Smooth muscle cell (in vitro differentiated cells): ENCODE data around the gene KCNE4. TPM values are rescaled to one million over a fixed set of nuclear protein-coding genes. Genes with fewer than 3 reads are reported as not detected.

Experiments
- DNase-seq: peaks from one replicate; lab custom pipeline; 2025; ENCODE audit not compliant: unreplicated experiment; lab: John Stamatoyannopoulos, UW
- H2AFZ ChIP-seq: fragments of 200-600 bp; sonication (generic); 2 replicates; pipeline ENCODE4 v1.6.0; 2016; ENCODE audit warnings: antibody characterized with exemption, low read depth, mild to moderate bottlenecking
- H3F3A ChIP-seq: fragments of 200-600 bp; sonication (generic); 2 replicates; pipeline ENCODE4 v1.6.0; 2017; ENCODE audit warnings: antibody characterized with exemption, low read depth
- H3K27ac ChIP-seq: fragments of 200-600 bp; sonication (generic); 2 replicates; pipeline ENCODE4 v1.5.1; 2016; ENCODE audit warnings: low read depth, mild to moderate bottlenecking
- H3K27me3 ChIP-seq: fragments of 200-600 bp; sonication (generic); 2 replicates; pipeline ENCODE4 v1.6.1; 2016; ENCODE audit warnings: low read depth, mild to moderate bottlenecking
- H3K36me3 ChIP-seq: fragments of 200-600 bp; sonication (generic); 2 replicates; pipeline ENCODE4 v1.5.1; 2016; ENCODE audit warnings: low read depth
- H3K4me1 ChIP-seq: fragments of 200-600 bp; sonication (generic); 2 replicates; pipeline ENCODE4 v1.5.1; 2016; ENCODE audit warnings: low read depth
- H3K4me2 ChIP-seq: fragments of 200-600 bp; sonication (generic); 2 replicates; pipeline ENCODE4 v1.6.0; 2016; ENCODE audit warnings: mild to moderate bottlenecking
- H3K4me3 ChIP-seq: fragments of 200-600 bp; sonication (generic); 2 replicates; pipeline ENCODE4 v1.5.1; 2016; ENCODE audit warnings: mild to moderate bottlenecking
- H3K79me2 ChIP-seq: fragments of 200-600 bp; sonication (generic); 2 replicates; pipeline ENCODE4 v1.6.0; 2016; ENCODE audit warnings: low read depth, mild to moderate bottlenecking
- H3K9ac ChIP-seq: fragments of 200-600 bp; sonication (generic); 2 replicates; pipeline ENCODE4 v1.6.0; 2016; ENCODE audit warnings: low read depth
- H3K9me3 ChIP-seq: fragments of 200-600 bp; sonication (generic); replicated peaks from 2 replicates; pipeline ENCODE4 v1.5.1; 2016; ENCODE audit warnings: low read depth
- H4K20me1 ChIP-seq: fragments of 200-600 bp; sonication (generic); 2 replicates; pipeline ENCODE4 v1.6.0; 2016; ENCODE audit warnings: low read depth
- CTCF ChIP-seq: fragments of 200-600 bp; sonication (generic); IDR thresholded peaks from 2 replicates; pipeline ENCODE4 v1.5.1; 2017; ENCODE audit warnings: borderline replicate concordance, mild to moderate bottlenecking, antibody characterized with exemption; ENCODE audit not compliant: insufficient read depth, poor library complexity, severe bottlenecking
- WGBS: methylation state at CpG from one replicate; pipeline ENCODE4 v1.1.7; 2016; ENCODE audit warnings: low lambda C conversion rate; 5-methylcytosine and 5-hydroxymethylcytosine counted together
- polyA plus RNA-seq: library from polyadenylated mRNA; unstranded; fragments of >200 nt; fragmentation: Nextera tagmentation; extraction: Ambion mirVana; gene quantifications from 2 replicates; pipeline ENCODE4 v1.2.1, GENCODE V29; 2016
- total RNA-seq: library from RNA; depleted of rRNA; stranded (reverse); fragments of >200 nt; gene quantifications from 2 replicates; pipeline ENCODE4 v1.2.3, GENCODE V29; 2014

The KCNE4 gene
- total and polyA plus RNA-seq, 2 experiments from 2014 or later = 36.7 to 67.5 TPM

- H3K9ac ChIP-seq = no peak overlapping the region
- H2AFZ ChIP-seq = peak overlapping the region; percentile 8
- DNase-seq = no peak
- WGBS = 97% methylated on average over 2 of the region's 2 CpGs
- no peaks in the 10 kb centered on the region for H3K36me3 ChIP-seq
- peaks cover 2% of the 10 kb centered on the region for H3K4me1 ChIP-seq
- no peak for TF ChIP-seq CTCF
- peaks cover 8% of the 10 kb centered on the region for H3F3A ChIP-seq
- H3K9me3 ChIP-seq = no peaks in the 10 kb centered on the region
- no peaks in the 10 kb centered on the region for H3K27me3 ChIP-seq
- H3K79me2 ChIP-seq = no peaks in the 10 kb centered on the region
- no peak overlapping the region for H3K27ac ChIP-seq
- no peak overlapping the region for H3K4me2 ChIP-seq
- H4K20me1 ChIP-seq = no peaks in the 10 kb centered on the region
- H3K4me3 ChIP-seq = no peak overlapping the region
Measured at GRCh38 chr2:223068071-223068470, 16.1 kb downstream of the KCNE4 start.

- H3K4me1 ChIP-seq = no peaks in the 10 kb centered on the region
- no peak for DNase-seq
- H3K79me2 ChIP-seq = no peaks in the 10 kb centered on the region
- H3K9ac ChIP-seq = no peak overlapping the region
- H3K9me3 ChIP-seq = no peaks in the 10 kb centered on the region
- 93% methylated on average over 3 of the region's 3 CpGs for WGBS
- H2AFZ ChIP-seq = no peak overlapping the region
- no peak for TF ChIP-seq CTCF
- H3K4me2 ChIP-seq = no peak overlapping the region
- no peaks in the 10 kb centered on the region for H3K27me3 ChIP-seq
- H3K36me3 ChIP-seq = no peaks in the 10 kb centered on the region
- no peaks in the 10 kb centered on the region for H4K20me1 ChIP-seq
- H3K27ac ChIP-seq = no peak overlapping the region
- no peak overlapping the region for H3K4me3 ChIP-seq
- H3F3A ChIP-seq = no peaks in the 10 kb centered on the region
Measured at GRCh38 chr2:223069465-223069864, 17.5 kb downstream of the KCNE4 start.

GRCh38 chr2:223069988-223070387 is 18.0 kb downstream of the KCNE4 start:
- Histone ChIP-seq H3K4me2 (no peak overlapping the region), H3K4me1 (no peaks in the 10 kb centered on the region), H2AFZ (no peak overlapping the region), H3K9ac (no peak overlapping the region), H3K9me3 (no peaks in the 10 kb centered on the region), H3K4me3 (no peak overlapping the region), H3K79me2 (no peaks in the 10 kb centered on the region), H3F3A (no peaks in the 10 kb centered on the region), H3K27ac (no peak overlapping the region), H4K20me1 (no peaks in the 10 kb centered on the region), H3K36me3 (no peaks in the 10 kb centered on the region), H3K27me3 (no peaks in the 10 kb centered on the region)
- TF ChIP-seq CTCF = no peak
- no peak for DNase-seq
- WGBS = 70% methylated on average over 1 of the region's 1 CpG

GRCh38 chr2:223071139-223071538 is 19.1 kb downstream of the KCNE4 start:
- H4K20me1 ChIP-seq = no peaks in the 10 kb centered on the region
- H3F3A ChIP-seq = no peaks in the 10 kb centered on the region
- H3K9ac ChIP-seq = no peak overlapping the region
- TF ChIP-seq CTCF = no peak
- H3K4me2 ChIP-seq = no peak overlapping the region
- no peaks in the 10 kb centered on the region for H3K27me3 ChIP-seq
- 94% methylated on average over 4 of the region's 4 CpGs for WGBS
- no peak for DNase-seq
- H3K4me1 ChIP-seq = no peaks in the 10 kb centered on the region
- H3K27ac ChIP-seq = peak overlapping the region; percentile 85
- no peaks in the 10 kb centered on the region for H3K79me2 ChIP-seq
- H3K4me3 ChIP-seq = no peak overlapping the region
- no peaks in the 10 kb centered on the region for H3K36me3 ChIP-seq
- H3K9me3 ChIP-seq = no peaks in the 10 kb centered on the region
- H2AFZ ChIP-seq = no peak overlapping the region
